DMS114 treated with DMSO at 0.1 percent for 48 hours (cell line): ENCODE data around the gene NAALADL2.
"Not testable (repeated sequence)": the region's sequence is repeated elsewhere in the genome, so short reads cannot be mapped to it uniquely, and the experiment has no call there.

Source experiments
- DNase-seq: peaks from one replicate; lab custom pipeline; 2025; ENCODE audit not compliant: unreplicated experiment; lab: John Stamatoyannopoulos, UW

Gene NAALADL2

DNA sequence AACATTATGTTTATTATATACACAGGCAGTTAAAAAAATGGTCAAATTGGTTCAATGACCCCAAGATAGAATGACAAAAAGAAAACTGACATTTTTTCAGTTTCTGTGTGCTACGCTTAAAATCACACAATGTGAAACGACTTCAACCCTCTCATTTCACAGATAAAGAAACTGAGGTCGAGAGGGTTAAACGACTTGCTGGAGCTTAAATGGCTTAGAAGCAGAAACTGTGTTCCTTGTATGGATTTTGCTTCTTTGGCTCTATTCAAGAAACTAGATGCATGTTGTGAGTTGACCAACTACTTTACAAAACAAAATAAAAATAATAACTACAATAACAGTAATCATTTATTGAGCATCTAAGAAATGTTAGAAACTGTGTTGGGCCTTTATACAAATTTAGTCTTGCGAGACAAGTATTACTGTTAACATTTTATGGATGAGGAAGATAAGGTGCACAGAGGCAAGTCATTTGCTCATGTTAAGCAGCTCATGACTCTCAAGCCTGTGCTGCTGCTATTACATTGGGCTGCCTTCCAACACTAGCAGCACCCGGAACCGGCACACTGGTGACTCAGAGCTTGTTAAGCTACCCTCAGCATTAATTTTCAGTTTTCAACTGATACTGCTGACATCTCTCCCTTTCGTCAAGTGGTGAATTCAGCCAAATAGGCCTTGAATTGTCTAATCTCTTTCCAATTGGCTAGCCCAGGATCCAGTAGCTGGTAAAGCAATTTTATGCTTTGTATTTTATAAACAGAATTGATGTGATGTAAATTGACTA is 487.6 kb downstream of the NAALADL2 start:
- DNase-seq, result no peak

DNA sequence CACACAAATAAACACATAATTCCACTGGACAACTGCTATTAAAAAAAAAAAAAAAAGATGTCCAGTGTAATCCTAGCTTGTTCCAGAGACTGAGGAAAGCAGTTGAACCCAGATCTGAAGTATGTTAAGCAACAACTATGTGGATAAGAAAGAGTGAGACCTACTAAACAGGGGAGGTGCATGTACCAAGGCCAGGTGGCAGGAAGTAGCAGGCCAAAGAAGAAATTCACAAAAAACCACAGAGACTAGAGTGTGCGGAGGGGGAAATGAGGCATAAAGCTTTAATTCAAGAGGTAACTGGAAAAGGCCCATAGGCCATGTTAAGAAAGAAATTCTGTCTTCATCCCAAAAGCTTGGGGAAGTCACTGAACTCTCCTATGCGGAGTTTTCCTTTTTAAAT is 490.0 kb downstream of the NAALADL2 start:
- DNase-seq, result no peak

DNA sequence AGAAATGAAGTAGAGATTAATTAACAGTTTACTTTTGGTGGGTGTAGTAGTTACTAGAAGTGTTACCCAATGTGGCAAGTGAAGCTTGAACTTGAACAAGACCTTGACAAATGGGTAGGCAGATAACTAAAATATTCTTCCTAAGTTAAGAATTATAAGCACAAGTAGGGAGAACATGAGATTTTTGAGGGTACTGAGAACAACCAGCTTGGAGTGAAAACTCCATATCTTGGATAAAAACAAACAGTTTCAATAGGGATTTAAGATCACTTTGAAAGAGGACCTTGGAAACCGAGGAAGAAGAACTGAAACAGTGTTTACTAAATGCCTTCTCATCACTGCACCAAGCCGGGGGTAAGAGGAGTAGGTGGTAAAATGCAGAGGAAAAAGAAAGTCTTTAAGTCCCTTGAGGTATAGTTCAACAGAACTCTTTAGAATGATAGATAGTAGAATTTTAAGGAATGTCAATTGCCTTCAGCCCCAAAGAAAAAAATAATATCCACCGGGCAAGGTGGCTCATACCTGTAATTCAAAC is 496.7 kb downstream of the NAALADL2 start:
- no peak for DNase-seq

DNA sequence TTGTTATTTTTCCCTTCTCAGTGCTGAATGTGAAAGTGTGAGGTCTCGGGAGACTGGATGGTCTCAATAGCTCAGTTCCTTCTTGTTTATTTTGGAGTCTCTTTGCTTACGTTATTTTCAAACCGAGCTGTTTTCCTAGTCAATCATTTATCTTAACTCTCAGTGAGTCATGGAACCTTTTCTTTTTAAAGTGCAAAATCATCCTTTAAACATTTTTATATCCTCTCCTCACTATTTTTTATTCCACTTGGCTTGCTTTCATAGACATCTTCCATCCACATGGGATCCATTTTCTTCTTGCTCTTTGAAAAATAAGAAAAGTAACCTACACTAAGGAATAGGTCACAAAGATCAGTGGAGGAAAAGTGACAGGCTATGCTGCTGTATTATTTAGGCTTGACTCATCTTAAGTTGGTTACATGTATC is 497.8 kb downstream of the NAALADL2 start:
- DNase-seq, result no peak

DNA sequence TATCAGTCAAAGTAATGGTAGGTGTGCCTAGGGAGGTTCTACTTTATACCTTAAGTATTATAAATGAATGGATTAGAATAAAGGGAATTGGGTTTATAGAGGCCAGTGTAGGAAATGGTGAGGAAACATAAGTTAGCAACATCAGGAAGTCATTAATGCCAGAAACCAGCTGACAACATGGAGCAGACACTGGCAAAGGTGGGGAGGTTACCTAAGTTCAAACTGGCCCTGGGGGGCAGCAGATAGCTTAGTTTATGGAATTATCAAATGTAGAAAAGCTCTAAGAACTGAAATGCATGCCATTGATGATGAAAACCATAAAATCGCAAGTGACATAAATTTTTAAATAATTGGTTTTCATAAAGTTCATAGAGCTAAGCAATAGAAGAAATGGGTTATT is 498.6 kb downstream of the NAALADL2 start:
- no peak for DNase-seq

DNA sequence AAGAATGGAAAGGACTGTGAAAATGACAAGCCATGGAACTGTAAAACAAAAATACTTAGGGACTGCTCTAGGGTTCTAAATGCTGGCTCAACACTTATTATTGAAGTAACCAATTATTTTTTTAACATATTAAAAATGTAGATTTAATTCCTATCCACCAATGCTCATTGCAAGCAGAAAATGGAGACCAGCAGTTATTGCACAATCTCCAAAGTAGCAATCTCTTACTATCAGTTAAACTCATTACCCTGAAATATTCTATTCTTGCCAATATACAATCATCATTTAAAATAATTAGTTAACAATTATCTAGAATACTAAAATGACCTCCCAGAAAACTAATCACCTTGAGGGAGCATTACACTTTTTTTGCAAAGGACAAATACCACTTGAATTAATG is 499.8 kb downstream of the NAALADL2 start:
- DNase-seq, result no peak

DNA sequence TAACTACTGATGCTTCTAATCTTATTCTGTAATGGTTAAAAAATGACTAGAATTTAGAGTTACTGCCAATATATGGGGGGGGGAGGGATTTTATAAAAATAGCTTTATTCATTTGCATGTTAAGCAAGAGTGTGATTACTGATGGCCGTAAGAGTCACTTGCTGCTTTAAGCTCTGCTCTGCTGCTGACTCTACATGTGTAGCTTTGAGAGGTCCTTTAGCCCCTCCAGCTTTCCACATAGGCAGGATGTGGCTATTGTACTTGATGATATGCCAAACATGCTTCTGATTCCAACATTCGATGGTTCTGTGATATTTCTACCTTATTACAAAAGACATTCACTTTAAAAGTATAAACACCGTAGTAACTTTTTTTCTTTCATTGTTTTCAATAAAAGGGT is 511.3 kb downstream of the NAALADL2 start:
- DNase-seq, result not testable (repeated sequence)

DNA sequence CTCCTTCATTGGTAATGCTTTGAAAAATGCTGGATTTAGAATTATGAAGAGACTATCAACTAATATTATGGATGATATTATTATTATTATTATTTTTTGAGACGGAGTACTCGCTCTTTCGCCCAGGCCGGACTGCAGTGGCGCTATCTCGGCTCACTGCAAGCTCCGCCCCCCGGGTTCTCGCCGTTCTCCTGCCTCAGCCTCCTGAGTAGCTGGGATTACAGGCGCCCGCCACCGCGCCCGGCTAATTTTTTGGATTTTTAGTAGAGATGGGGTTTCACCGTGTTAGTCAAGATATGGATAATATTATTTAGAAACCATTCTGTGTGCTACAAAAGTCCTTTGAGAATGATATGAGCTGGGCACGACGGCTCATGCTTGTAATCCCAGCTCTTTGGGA is 512.1 kb downstream of the NAALADL2 start:
- not testable (repeated sequence) for DNase-seq

DNA sequence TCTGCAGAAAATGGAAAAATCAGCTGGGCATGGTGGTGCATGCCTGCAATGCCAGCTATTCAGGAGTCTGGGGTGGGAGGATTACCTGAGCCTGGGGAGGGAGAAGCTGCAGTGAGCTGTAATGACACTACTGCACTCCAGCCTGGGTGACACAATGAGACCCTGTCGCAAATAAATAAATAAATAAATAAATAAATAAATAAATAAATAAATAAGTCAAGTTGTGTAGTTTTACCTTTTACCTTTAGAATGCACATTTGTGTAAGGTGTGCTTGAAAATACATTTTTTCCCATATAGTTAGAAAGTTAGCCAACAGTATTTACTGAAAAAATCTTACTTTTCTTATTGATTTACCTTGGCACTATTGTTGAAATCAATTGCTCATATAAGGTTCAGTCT is 515.6 kb downstream of the NAALADL2 start:
- DNase-seq, result no peak

DNA sequence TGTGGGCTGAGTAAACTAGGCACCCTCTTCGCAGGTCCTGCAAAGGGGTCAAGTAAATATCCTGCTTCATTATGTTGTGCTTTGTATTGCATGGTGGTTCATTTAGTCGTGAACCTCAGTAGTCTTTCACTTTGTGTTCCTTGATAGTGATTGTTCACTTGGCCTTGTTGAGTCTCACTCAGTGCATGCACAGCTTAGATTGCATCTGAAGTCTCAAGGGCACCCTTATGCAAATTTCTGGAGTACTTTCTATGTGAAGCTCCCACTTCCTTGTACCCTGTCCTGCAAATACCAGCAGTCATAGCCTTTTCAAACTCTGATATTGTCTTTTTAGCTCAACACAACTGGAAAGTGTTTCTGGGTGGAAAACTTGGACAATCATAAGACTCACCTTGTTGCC is 519.2 kb downstream of the NAALADL2 start:
- DNase-seq, result no peak

DNA sequence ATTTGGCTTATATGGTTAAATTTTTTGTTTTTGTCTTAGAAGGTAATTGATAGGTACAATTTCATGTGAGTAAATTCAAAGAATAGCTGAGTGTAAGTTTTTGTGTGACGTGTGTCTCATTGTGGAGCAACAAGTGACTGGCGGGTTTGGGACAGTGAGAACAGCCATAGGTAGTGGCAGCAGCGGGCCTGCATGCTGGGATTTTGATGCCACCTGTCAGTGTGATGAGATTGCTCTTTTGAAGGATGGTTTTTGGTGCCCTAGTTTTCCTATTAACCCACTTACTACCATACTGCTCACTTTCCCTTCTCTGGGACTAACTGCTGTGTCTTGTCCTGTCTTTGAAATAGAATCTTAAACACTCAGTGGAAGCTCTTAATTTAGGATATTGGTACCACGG is 522.6 kb downstream of the NAALADL2 start:
- DNase-seq, result no peak

DNA sequence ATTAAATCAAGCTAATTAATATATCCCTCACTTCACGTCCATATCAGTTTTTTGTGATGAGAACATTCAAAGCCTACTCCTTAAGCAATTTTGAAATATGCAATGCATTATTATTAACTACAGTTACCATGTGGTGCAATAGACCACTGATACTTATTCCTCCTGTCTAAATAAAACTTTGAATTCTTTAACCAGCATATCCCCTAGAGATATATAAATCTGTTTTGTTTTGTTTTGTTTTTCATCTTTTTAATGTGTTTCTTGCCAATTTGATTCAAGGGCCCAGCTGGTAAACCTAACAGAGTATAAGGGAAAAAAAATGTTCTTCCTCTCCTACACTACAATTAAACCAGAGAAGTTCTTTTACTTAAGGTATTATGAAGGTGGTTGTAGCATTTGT is 524.2 kb downstream of the NAALADL2 start:
- DNase-seq, result no peak

DNA sequence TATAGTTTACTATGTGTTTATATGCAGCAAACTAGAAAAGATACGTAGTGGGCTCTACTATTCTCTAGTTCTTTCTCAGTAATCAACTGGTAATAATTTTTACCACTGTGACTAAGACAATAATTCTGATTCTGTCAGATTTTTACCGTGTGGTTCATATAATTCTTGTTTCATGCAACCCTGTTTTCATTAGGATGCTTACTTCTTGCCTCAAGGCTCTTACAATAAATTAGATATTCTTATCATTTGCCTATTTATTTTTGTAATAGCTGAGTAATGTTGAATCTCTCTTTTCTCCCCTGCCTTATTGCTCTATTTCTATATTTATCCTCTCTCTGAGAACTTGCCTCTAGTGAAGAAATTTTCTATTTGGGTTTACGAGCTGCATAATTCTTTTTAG is 524.7 kb downstream of the NAALADL2 start:
- DNase-seq, result no peak

DNA sequence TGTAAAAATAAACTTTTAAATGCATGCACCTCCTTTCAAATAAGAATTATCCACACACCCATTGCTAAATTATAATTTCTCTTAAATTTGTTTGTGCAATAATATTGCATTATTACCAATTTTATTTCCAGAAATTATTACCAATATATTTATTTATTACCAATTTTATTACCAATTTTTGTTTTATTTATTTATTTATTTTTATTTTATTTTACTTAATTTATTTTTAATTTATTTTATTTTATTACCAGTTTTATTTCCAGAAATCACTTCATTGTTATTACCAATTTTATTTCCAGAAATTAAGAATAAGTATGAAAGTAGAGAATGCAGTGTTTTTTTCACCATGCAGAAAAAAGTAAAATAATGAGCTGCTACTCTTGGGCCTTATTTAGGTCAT is 525.4 kb downstream of the NAALADL2 start:
- DNase-seq, result no peak

DNA sequence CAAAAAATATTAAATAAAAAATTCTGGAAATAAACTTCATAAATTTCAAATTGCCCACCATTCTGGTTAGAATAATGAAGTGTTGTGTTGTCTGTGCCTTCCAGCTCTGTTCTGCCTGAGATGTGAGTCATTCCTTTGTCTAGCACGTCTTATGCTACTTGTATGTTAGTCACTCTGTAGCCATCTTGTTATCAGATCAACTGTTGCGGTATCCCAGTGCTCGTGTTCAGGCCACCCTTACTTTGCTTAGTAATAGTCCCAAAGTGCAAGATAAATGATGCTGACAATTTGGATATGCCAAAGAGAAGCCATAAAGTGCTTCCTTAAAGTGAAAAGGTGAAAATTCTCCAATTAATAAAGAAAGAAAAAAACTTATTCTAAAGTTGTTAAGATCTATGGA is 527.5 kb downstream of the NAALADL2 start:
- DNase-seq, result no peak

DNA sequence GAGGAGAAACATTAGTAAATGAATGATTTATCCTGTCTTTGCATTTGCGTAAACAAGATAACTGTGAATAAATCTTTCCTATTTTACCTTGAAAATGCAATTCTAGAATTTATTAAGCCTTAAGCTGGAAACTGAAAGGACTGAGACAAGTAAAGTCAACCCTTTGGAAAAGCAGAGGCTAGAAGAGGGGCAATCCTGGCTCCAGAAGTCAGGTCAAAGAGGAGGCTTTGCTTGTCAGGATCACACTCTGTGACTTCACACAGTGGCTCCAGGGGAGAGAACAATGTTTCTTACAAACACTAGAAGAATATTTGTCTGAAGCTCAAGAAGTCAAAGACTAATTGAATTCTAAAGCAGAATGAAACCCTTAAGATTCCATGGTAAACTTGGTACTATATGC is 530.4 kb downstream of the NAALADL2 start:
- DNase-seq, result no peak

DNA sequence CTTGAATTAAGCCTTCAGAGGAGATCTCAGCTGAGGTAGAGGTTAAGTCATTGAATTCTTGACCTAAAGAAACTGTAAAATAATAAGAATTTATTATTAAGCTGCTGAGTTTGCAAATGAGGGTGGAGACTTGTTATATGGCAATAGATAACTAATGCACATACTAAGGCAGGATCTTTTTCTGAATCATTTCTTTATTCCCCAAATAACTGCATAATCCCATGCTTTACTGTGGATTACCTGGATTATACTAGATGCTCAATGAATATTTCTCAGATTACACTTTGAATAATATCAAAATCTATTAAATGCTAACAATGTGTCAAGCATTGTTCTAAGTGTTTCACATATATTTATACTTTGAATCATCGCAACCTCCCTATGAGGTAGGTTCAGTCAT is 532.5 kb downstream of the NAALADL2 start:
- no peak for DNase-seq

DNA sequence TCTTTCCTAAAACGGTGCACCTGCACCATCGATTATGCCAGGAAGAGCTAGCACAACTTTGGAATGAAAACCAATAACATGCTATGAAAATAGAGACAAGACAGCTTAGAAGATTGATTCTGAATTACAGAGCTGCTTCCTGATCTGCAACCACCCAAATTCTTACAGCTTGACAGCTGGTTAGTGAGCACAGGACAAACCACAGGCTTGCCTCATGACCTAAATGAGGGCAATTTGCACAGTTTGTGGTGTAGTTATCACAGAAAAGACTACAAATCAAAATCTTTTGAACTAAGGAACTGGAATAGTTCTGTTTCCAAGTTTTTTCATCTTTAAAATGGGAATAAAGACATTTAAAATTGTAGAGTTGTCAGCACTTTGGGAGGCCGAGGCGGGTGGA is 533.5 kb downstream of the NAALADL2 start:
- DNase-seq, result no peak

DNA sequence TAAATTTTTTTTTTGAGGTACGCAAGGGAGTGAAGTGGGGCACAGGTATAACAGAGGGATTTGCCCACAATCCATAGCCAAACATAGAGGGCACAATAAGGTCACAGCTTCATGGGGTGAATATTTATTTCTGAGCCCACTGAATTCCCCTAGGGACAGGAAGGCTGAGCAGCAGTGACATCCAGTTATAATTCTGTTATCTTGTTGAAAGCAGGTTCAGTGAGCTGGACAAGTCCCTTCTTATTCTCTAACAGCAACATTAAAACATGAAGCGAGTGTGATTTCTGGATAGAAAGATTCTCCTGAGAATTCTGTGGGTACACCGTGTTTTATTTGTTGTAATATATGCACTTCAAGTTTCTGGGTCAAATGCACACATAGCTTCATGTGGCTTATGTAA is 538.2 kb downstream of the NAALADL2 start:
- no peak for DNase-seq

DNA sequence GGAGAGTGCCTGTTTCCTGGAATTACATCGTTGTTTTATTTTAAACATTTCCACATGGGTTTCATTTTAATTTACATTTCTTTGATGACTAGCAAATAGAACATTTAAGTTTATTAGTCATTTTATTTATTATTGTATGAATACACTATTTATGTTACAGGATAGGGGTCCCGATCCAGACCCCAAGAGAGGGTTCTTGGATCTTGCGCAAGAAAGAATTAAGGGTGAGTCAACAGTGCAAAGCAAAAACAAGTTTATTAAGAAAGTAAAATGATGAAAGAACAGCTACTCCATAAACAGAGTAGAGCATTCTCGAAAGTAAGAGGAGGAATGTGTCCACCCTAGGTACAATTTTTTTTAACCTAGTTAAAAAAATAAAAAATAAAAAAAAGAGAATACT is 539.5 kb downstream of the NAALADL2 start:
- DNase-seq, result no peak

DNA sequence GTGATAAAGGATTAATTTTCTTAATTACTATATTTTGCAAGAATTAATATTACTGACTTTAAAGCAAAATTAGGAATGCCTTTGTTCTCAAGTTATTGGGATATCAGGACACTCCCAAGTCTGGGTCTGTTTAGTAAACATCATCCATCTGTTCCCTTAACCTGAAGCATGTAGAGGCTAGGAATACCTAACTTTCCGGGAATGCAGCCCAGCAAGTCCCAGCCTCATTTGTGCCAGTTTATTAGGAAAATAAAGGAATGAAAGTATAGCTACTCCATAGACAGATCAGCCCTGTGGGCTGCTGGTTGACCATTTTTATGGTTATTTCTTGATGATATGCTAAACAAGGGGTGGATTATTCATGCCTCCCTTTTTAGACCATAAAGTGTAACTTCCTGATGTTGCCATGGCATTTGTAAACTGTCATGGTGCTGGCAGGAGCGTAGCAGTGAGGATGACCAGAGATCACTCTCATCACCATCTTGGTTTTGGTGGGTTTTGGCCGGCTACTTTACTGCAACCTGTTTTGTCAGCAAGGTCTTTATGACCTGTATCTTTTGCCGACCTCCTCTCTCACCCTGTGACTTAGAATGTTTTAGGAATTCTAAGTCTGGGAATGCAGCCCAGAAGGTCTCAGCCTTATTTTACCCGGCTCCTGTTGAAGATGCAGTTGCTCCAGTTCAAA is 540.2 kb downstream of the NAALADL2 start:
- no peak for DNase-seq

DNA sequence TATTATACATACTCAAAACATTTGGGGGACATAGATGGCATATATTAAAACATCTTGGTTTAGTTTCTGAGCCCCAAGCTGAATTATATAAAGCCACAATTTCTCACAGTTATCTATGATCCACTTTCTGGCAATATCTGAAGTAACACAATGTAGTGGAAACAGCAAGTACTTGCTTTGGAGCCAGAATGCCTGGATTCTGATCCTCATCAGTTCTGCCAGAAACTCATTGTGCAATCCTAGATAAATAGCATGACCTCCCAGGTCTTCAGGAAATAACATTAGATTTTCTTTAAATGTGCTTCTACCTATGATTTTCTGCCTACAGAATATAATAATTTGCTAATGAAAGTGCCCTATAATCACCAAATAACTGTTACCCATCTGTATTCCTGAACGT is 544.9 kb downstream of the NAALADL2 start:
- DNase-seq, result no peak
